DMS53 (cell line): ENCODE measurements around the gene TMEM72.

Experiments used
- DNase-seq: peaks from one replicate; lab custom pipeline; 2025; lab: John Stamatoyannopoulos, UW

TMEM72 gene

GRCh38 chr10:44890696-44891563 is 20.2 kb upstream of the TMEM72 start:
- no peak for DNase-seq

DNA sequence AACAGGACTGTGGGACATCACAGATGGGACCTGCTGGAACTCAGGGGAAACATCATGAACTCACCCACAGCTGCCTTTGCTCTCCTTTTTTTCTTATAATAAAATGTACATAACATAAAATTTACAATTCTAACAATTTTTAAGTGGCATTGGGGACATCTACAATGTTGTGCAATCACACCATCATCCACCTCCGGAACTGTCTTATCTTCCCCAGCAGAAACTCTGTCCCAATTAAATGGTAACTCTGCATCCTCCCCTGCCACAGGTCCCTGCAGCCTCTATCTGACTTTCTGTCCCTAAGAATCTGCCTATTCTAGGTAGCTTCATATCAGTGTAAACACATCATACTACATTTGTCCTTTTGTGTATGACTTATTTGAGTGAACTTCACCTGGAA is 19.4 kb upstream of the TMEM72 start:
- DNase-seq, result no peak

DNA sequence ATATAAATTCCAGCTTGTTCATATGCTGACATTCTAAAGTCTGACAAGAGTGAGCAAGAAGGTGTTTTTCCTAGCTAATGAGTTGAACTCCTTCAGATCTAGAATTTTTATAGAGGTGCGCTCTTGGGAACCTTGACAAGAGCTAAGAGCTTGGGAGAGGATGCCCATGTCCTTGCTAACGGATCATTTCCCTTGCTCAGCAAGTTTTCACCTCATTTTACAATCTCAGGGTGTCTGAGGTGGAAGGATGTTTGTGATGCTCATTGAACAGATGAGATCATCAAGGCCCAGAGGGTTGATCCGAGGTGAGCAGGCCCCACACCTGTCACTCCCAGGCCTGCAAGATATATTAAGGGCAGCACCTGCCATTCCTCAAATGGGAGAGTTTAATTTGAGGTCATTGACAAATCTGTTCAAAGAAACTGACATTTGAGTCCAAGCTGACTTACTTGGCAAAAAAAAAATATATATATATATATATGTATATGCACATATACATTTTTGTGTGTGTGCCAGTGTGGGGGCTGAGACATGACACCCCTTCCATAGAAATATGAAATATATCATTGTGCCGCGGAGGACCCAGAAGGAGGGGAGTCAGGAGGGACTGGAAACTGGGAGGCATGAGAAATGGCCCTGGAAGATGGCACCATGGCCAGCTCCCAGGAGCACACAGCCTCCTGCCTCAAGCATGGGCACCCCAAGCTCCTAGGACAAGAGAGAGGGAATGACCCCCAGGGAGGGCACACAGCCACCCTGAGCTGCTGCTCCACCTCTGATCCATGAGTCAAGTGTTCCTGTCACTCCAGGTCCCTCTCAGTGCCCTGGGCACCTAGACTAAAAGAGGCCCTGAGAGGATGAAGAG is 17.3 kb upstream of the TMEM72 start:
- DNase-seq, result no peak

GRCh38 chr10:44894691-44895090 is 16.4 kb upstream of the TMEM72 start:
- DNase-seq, result no peak

DNA sequence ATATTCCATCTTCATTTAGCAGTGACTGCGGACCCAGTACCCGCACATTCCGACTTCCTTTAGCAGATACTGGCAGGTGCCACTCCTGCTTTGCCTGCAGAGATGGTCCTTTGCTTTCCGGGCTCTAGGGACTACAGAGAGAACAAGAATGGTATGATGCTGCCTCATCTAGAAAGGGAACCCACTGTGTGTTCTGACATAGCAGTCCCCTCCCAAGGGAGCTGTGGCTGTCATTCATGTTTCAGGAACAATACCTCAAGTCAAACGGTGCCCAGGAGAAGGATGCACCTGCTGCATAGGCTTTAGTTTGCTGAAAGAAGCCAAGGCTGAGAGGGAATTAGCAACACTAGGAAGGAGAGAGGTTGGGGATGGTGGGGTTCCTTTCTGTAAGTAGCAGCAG is 15.9 kb upstream of the TMEM72 start:
- no peak for DNase-seq

- no peak for DNase-seq
Observed at GRCh38 chr10:44897049-44897448, 14.1 kb upstream of the TMEM72 start.

GRCh38 chr10:44898665-44899064 is 12.5 kb upstream of the TMEM72 start:
- DNase-seq, result peak; percentile 14

GRCh38 chr10:44899450-44900080 is 11.6 kb upstream of the TMEM72 start:
- DNase-seq, result no peak

- no peak for DNase-seq
Observed at GRCh38 chr10:44902941-44903545, 8.1 kb upstream of the TMEM72 start.

GRCh38 chr10:44906486-44906885 is 4.7 kb upstream of the TMEM72 start:
- no peak for DNase-seq

DNA sequence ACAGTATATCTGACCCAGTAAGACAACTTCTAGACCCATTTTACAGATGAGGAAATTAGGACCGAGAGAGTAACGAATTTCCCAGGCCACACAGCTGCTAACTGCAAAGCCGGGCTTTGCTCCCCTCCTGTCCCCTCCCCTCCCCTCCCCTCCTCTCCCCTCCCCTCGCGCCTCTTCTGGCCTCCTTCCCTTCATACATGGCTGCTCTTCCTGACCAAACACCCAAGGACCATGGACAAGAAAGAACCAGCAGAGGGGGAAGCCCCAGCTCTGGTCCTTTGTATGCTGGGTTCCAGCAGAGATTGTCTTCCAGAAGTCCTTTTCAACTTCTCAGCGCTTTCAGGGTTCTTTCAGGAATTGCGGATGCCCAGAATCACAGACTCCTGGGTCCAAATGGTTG is 3.6 kb upstream of the TMEM72 start:
- no peak for DNase-seq

- DNase-seq, result peak; percentile 15
Observed at GRCh38 chr10:44908066-44908749, 2.9 kb upstream of the TMEM72 start.

DNA sequence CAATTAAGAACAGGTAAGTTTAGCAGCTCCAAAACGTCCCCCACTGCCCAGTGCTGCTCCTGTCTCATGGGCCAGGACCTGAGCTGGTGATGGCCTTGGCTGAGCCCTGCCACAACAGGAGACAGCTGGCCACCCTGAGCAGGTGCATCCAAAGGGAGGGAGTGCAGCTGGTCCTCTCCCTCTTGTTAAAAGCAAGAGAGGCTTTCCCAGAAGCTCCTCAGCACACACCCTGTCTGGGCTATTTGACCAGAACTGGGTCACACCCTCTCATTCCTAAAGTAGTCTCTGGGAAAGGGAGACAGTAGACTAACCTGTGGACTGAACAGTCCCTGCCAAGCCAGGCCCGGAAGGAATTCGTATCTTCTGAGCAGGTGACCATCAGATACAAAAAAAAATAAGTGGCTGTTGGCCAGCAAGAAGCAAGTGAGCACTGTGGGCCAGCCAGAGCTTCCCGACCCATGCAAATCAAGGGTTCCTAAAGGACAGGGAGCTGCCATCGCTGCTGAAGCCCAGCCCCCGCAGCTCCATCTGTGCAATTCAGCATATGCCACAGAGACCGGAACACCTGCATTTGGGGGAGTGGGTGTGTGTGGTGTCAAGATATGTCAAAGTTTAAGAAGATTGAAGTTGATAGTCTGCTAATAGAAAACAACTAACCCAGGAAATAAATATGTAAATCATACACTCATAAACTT is 2.1 kb upstream of the TMEM72 start:
- DNase-seq, result peak; percentile 75

GRCh38 chr10:44909910-44910309 is 1.2 kb upstream of the TMEM72 start:
- no peak for DNase-seq

- no peak for DNase-seq
Observed at GRCh38 chr10:44910602-44911001, 535 bp upstream of the TMEM72 start.

- DNase-seq, result no peak
Observed at GRCh38 chr10:44911951-44912350, 814 bp downstream of the TMEM72 start.

DNA sequence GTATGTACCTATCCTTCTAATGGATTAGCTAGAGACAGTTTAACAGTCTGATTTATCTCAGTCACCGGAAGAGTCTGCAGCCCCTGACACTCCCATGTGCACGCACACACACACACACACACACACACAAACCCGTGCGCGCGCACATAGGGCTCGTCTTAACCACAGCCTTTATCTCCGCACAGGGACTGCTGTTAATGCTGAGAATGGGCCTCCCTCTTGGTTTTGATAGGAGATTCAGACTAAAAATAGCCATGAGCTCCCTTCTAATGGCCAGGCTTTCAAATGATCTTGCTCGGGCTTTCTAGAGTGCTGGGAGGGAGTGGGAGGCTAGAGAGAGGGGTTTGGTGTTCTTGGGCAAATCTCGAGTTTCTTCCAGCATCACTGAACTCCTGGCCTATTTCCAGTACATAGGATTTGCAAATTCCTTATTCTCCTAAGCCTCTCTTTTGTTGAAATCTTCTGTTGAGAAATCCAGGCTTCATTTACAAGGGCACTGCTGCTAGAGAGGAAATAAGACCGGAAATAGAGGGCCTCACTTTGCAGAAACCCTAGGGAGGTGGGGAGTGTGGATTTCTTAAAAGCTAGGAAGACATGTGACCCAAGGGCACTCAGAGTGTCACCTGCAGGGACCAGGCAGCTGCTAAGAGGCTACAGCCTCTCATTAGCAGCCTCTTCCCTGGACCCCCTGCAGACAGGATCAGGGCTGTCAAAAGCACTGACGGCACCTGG is 2.4 kb downstream of the TMEM72 start:
- DNase-seq, result no peak

DNA sequence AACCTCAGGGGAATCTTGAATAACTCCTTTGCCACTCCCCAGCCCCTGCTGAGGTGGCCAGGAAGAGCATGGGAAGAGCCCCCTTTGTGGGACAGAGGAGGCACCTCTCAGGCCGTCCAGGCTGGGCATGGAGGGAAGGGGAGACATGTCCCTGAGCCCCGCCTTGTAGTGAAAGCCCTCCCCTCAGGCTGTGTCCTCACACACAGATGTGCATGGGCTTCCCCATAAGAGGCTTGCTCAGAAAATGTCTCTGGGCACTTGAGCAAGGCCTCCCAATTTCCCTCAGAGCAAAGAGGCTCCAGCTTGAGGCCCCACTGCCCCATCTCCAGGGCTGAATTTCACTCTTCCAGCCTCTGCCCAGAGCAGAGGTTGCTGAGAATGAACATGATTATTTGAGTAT is 3.8 kb downstream of the TMEM72 start:
- DNase-seq, result no peak

GRCh38 chr10:44916429-44916828 is 5.3 kb downstream of the TMEM72 start:
- no peak for DNase-seq

DNA sequence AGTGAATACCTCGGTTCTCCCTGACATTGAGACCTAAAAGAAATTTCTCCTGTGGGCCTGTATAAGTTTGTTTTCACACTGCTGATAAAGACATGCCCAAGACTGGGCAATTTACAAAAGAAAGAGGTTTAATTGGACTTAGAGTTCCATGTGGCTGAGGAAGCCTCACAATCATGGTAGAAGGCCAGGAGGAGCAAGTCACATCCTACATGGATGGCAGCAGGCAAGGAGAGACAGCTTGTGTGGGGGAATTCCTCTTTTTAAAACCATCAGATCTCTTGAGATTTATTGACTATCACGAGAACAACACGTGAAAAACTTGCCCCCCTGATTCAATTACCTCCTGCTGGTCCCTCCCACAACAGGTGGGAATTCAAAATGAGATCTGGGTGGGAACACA is 6.7 kb downstream of the TMEM72 start:
- no peak for DNase-seq
